Lung (tissue), 12 donors: ENCODE data around the gene UBE2K. TPM values are rescaled to one million over a fixed set of nuclear protein-coding genes. Genes with fewer than 3 reads are reported as not detected.
"Not testable (repeated sequence)": the region's sequence is repeated elsewhere in the genome, so short reads cannot be mapped to it uniquely, and the experiment has no call there.

Experiments used
- ATAC-seq: fragments of 200-7000 bp; cut with Tn5 transposase; one replicate; pipeline ENCODE4 v1.9.1; 2020; ENCODE audit warnings: moderate number of reproducible peaks; ENCODE audit not compliant: insufficient read depth, low FRiP score
- DNase-seq, 3 donors: peaks; one replicate each; pipeline ENCODE4 v3.0.0-alpha.2; 2013 to 2017
- H3K27ac ChIP-seq, 2 donors: one replicate each; pipeline ENCODE4 v1.5.1; 2013; ENCODE audit warnings: mild to moderate bottlenecking in 2 of 2, moderate library complexity in 2 of 2, control low read depth in 1 of 2, inconsistent platforms in 1 of 2, low read depth in 1 of 2, low read length in 1 of 2
- H3K27me3 ChIP-seq, 3 donors: one replicate each; pipeline ENCODE4 v1.5.1; 2013; ENCODE audit warnings: low read length in 2 of 3; ENCODE audit not compliant: control insufficient read depth in 3 of 3, insufficient read depth in 3 of 3
- H3K36me3 ChIP-seq, 4 donors: one replicate each; pipeline ENCODE4 v1.5.1; 2013; ENCODE audit warnings: low read length in 4 of 4, mild to moderate bottlenecking in 1 of 4, moderate library complexity in 1 of 4; ENCODE audit not compliant: control insufficient read depth in 4 of 4, insufficient read depth in 4 of 4
- H3K4me1 ChIP-seq, 5 donors: one replicate each; pipeline ENCODE4 v1.5.1; 2013; ENCODE audit warnings: low read length in 5 of 5, mild to moderate bottlenecking in 2 of 5, moderate library complexity in 1 of 5; ENCODE audit not compliant: control insufficient read depth in 5 of 5, insufficient read depth in 5 of 5
- H3K4me3 ChIP-seq: one replicate; pipeline ENCODE4 v1.5.1; 2013; ENCODE audit warnings: mild to moderate bottlenecking, control low read depth, moderate library complexity
- H3K9ac ChIP-seq, 2 donors: one replicate each; pipeline ENCODE4 v1.5.1; 2013; ENCODE audit warnings: low read length in 2 of 2, control low read depth in 1 of 2; ENCODE audit not compliant: insufficient read depth in 1 of 2
- H3K9me3 ChIP-seq, 4 donors: one replicate each; pipeline ENCODE4 v1.5.1; 2013; ENCODE audit warnings: low read length in 3 of 4, mild to moderate bottlenecking in 1 of 4, moderate library complexity in 1 of 4; ENCODE audit not compliant: control insufficient read depth in 4 of 4, insufficient read depth in 3 of 4
- WGBS, 2 donors: extraction: QIAGEN DNeasy Blood & Tissue Kit; methylation state at CpG; one replicate each; pipeline ENCODE4 v1.1.7; 2013; 5-methylcytosine and 5-hydroxymethylcytosine counted together
- polyA plus RNA-seq, 2 donors: library from polyadenylated mRNA; stranded (reverse); fragments of 200-250 nt; gene quantifications; one replicate each; pipeline ENCODE4 v1.2.1, GENCODE V29; 2013
- total RNA-seq, 2 donors: library from RNA; depleted of rRNA in 1 of 2; stranded (reverse); fragments of >200 nt in 1 of 2; gene quantifications; one replicate each; pipeline ENCODE4 v1.2.1, GENCODE V29; 2014 to 2021
- TF ChIP-seq, protein P1 (sequence below): IDR thresholded peaks from 2 replicates; pipeline ENCODE4 v1.5.1; 2012; ENCODE audit warnings: mild to moderate bottlenecking; ENCODE audit errors: control extremely low read depth, extremely low read depth
- donor health status: control.
- donor health status: control.
- donor health status: Bipolar disorder and iron deficiency.
- donor health status: healthy.
- donor health status: DM: yes; HTN: yes; CAD: no.

Gene UBE2K
- total and polyA plus RNA-seq, 4 donors = 32.1 to 54.6 (median 35.0) TPM

DNA sequence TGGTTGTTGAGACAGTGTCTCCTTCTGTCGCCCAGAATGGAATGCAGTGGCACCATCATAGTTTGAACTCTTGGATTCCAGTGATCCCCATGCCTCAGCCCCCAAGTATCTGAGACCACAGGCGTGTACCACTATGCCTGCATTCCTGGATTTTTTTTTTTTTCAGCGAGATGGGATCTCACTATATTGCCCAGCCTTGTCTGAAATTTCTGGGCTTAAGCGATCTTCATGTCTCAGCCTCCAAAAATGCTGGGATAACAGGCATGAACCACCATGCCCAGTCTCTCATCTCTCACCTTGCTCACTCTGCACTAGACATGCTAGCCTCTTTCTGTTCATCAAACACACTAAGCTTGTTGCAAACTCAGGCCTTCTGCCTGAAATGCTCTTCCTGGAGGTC is 104.1 kb downstream of the UBE2K start:
- H3K4me1 ChIP-seq = no peaks in the 10 kb centered on the region
- H3K4me3 ChIP-seq = no peak overlapping the region
- no peaks in the 10 kb centered on the region for H3K27me3 ChIP-seq
- H3K9ac ChIP-seq = no peak overlapping the region
- TF ChIP-seq, protein P1, sequence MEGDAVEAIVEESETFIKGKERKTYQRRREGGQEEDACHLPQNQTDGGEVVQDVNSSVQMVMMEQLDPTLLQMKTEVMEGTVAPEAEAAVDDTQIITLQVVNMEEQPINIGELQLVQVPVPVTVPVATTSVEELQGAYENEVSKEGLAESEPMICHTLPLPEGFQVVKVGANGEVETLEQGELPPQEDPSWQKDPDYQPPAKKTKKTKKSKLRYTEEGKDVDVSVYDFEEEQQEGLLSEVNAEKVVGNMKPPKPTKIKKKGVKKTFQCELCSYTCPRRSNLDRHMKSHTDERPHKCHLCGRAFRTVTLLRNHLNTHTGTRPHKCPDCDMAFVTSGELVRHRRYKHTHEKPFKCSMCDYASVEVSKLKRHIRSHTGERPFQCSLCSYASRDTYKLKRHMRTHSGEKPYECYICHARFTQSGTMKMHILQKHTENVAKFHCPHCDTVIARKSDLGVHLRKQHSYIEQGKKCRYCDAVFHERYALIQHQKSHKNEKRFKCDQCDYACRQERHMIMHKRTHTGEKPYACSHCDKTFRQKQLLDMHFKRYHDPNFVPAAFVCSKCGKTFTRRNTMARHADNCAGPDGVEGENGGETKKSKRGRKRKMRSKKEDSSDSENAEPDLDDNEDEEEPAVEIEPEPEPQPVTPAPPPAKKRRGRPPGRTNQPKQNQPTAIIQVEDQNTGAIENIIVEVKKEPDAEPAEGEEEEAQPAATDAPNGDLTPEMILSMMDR = no peak
- ATAC-seq = no peak
- H3K36me3 ChIP-seq = no peaks in the 10 kb centered on the region
- no peak for DNase-seq
- no peaks in the 10 kb centered on the region for H3K9me3 ChIP-seq
- 92 to 99% methylated on average over 4 of the region's 4 CpGs for WGBS, 2 donors
- H3K27ac ChIP-seq = no peak overlapping the region

DNA sequence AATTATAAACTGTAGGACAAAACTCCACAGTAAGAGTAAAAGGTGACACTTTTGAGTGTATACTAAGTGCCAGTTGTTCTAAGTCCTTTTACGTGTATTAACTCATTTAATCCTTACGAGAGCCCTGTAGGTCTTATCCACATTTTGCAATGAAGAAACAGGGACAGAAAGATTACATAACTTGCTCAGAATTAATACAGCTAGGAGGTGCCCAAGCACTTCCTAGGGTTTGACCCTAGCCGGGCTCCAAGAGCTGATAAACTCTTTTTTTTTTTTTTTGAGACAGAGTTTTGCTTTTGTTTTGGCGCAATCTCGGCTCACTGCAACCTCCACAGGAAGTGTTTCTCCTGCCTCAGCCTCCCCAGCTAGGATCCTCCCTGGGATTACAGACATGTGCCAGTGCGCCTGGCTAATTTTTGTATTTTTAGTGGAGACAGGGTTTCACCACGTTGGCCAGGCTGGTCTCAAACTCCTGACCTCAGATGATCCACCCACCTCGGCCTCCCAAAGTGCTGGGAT is 110.4 kb downstream of the UBE2K start:
- Histone ChIP-seq H3K4me1 (no peaks in the 10 kb centered on the region), H3K4me3 (no peak overlapping the region), H3K36me3 (no peaks in the 10 kb centered on the region), H3K27me3 (no peaks in the 10 kb centered on the region), H3K9me3 (no peaks in the 10 kb centered on the region), H3K27ac (no peak overlapping the region), H3K9ac (no peak overlapping the region)
- DNase-seq (no peak), ATAC-seq (no peak)
- WGBS, 2 donors = 64 to 72% methylated on average over 8 of the region's 8 CpGs
- TF ChIP-seq, protein P1 = no peak

DNA sequence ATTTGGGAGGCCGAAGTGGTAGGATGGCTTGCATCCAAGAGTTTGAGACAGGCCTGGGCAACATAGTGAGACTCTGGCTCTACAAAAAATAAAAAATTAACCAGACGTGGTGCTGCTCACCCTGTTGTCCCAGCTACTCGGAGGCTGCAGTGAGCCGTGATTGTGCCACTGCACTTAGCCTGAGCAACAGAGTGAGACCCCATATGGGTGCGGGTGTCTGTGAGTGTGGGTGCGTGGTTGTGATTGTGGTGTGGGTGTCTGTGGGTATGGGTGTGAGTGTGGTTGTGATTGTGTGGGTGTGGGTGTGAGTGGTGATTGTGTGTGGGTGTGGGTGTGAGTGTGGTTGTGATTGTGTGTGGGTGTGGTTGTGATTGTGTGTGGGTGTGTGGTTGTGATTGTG is 114.6 kb downstream of the UBE2K start:
- DNase-seq (no peak), ATAC-seq (no peak)
- 73 to 89% methylated on average over 6 of the region's 6 CpGs for WGBS, 2 donors
- Histone ChIP-seq H3K27ac (no peak overlapping the region), H3K27me3 (no peaks in the 10 kb centered on the region), H3K9ac (no peak overlapping the region), H3K4me1 (no peaks in the 10 kb centered on the region), H3K36me3 (no peaks in the 10 kb centered on the region), H3K9me3 (no peaks in the 10 kb centered on the region), H3K4me3 (no peak overlapping the region)
- TF ChIP-seq, protein P1 = no peak

DNA sequence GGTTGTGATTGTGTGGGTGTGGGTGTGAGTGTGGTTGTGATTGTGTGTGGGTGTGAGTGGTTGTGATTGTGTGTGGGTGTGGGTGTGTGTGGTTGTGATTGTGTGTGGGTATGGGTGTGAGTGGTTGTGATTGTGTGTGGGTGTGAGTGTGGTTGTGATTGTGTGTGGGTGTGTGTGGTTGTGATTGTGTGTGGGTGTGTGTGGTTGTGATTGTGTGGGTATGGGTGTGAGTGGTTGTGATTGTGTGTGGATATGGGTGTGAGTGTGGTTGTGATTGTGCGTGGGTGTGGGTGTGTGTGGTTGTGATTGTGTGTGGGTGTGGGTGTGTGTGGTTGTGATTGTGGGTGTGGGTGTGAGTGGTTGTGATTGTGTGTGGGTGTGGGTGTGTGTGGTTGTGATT is 115.1 kb downstream of the UBE2K start:
- H3K36me3 ChIP-seq = not testable (repeated sequence)
- WGBS, 2 donors = 0% methylated on average over 1 of the region's 1 CpG; no CpG with 5 or more reads in 1 of the 2 donors

DNA sequence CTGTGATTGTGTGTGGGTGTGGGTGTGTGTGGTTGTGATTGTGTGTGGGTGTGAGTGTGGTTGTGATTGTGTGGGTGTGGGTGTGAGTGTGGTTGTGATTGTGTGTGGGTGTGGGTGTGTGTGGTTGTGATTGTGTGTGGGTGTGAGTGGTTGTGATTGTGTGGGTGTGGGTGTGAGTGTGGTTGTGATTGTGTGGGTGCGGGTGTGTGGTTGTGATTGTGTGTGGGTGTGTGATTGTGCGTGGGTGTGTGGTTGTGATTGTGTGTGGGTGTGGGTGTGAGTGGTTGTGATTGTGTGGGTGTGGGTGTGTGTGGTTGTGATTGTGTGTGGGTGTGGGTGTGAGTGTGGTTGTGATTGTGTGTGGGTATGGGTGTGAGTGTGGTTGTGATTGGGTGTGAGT is 115.8 kb downstream of the UBE2K start:
- not testable (repeated sequence) for H3K27me3 ChIP-seq, ATAC-seq, DNase-seq, H3K9ac ChIP-seq, H3K36me3 ChIP-seq, H3K27ac ChIP-seq, H3K4me1 ChIP-seq, H3K9me3 ChIP-seq, H3K4me3 ChIP-seq
- WGBS, 2 donors = 14 to 53% methylated on average over 2 of the region's 2 CpGs

More for the DNA sequence above, 115.1 kb downstream of the UBE2K start:
- not testable (repeated sequence) for ATAC-seq, H3K27me3 ChIP-seq, H3K27ac ChIP-seq, DNase-seq, H3K9ac ChIP-seq, H3K9me3 ChIP-seq, H3K4me1 ChIP-seq, H3K4me3 ChIP-seq
